Activated T-cell treated with anti-CD3 and anti-CD28 coated beads for 24 hours (primary cell): Measurements from ENCODE around the gene TGFBR2.
"Not testable (repeated sequence)": the region's sequence is repeated elsewhere in the genome, so short reads cannot be mapped to it uniquely, and the experiment has no call there.

Experiments used
- DNase-seq: peaks from one replicate; pipeline ENCODE4 v3.0.0-alpha.2; 2020; ENCODE audit warnings: low read depth

Gene TGFBR2

DNA sequence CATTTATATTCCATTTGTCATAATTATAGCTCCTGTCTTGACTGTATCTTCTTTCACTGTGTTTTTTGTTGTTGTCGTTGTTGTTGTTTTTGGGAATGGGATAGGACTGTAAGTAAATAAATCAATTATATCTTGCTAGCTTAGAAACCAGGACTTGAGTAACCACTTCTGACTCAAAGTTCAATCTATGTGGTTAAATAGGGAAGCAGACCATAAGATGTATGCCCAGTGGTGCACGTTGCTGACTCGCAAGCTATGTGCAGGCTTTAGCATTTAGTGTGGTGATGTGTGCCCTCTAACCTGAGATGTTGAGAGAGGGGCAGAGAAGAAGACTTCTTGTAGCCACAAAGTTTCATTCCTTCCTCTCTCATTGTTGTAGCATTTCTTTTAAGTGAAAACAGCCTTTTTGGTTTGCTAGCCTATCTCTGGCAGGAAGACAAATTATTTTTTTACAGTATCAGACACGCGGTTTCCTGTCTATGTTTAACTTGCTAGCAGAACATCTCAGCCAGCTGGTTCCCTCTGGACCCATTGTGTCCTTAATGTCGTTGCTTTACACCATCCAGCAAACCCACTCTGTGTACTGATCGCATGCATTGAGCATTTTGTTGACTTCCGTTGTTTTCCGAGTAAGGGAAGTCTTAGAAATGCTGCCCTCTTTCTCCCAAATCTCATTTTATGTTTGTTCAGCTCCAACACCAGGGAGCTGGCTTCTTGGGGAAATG, 52.1 kb downstream of the TGFBR2 start:
- no peak for DNase-seq

- DNase-seq: no peak
Measured at GRCh38 chr3:30659270-30660130, 53.1 kb downstream of the TGFBR2 start.

DNA sequence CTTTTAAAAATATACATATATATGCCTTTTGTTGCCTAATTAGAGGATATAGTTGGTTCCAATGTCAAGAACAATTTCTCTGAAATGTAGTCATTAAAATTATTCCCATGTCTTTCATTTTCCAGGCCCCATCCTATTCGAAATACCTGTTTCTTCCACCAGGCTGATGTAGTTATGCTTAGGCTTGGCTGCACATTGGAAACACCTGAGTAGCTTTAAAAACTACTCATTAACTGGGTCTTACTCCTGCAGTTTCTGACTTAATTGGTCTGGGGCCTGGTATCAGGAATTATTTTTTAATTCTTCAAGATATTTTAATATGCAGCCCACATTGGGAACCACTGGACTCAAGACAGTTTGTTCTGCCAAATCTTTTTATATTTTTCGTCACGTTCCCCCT, 53.7 kb downstream of the TGFBR2 start:
- DNase-seq: no peak

GRCh38 chr3:30660656-30661055, 54.3 kb downstream of the TGFBR2 start:
- DNase-seq: no peak

DNA sequence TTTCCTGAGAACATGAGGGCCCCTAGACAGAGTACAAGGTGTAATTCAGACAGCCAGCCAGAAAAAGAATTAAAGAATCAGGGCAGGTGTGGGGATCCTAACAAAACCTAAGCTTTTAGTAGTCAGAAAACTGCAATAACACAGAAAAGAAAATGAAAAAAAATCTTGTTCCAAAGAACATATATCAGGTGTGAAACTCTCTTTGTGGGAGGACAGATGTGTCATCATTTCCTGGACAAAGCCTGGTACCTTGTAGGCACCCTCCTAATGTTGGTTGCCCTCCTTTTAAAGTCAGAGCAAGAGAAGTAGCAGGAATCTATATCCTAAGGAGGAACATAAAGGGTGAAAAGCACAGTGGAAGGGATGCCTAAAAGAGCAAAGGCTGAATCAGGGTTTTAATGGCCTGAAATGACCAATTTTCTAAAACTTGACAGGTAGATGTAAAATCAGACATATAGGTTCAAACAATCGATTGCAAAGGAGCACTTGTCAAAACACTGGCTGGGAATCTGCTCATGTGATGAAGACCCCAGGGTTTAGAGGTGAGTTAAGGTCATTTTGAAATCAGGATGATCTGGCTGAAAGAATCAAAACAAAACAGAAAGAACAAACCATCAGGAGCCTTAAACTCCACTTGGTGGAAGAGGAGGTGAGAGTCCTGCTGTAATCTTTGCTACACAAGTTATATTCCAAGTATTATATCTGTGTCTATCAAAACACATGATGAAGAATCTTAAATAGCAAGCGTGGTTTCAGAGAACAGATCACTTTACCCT, 54.9 kb downstream of the TGFBR2 start:
- no peak for DNase-seq

- no peak for DNase-seq
Measured at GRCh38 chr3:30662836-30663235, 56.4 kb downstream of the TGFBR2 start.

- DNase-seq: no peak
Measured at GRCh38 chr3:30663533-30664241, 57.3 kb downstream of the TGFBR2 start.

DNA sequence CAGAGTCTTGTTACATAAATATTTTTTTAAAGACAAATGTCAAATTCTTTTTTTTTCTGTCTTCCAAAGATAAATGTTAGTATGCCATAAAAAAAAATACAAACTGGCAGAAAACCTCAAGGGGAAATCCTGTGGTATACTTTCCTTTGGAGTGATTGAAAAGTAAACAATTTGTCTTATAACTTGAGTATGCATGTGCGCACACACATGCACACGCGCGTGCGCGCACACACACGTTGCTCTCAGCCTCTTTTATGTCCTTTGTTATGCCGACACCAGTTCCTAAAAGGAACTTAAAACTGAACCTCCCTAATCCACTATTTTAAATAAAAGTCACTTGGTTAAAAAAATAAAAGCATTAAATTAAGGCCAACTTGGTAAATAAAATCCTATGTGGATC, 58.1 kb downstream of the TGFBR2 start:
- DNase-seq: no peak

DNA sequence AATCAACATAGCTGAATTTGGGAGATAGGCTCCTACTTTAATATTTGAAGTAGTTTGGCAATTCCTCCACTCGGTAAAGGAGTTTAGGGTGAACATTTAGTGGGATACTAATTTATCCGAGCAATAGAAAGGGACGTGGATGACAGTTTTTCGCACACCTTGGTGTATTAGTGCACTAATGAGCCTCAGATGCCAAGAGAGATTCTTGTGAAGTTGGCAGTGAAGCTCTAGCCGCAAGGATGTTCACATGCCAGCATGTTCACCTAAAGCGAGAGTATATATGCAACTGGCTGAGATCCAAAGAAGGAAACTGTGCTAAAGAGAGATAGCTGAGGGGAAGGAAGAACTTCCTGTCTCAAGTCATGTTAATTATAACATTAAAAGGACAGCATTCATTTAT, 58.5 kb downstream of the TGFBR2 start:
- DNase-seq: no peak

- DNase-seq: no peak
Measured at GRCh38 chr3:30665539-30665938, 59.1 kb downstream of the TGFBR2 start.

- no peak for DNase-seq
Measured at GRCh38 chr3:30666572-30667279, 60.3 kb downstream of the TGFBR2 start.

DNA sequence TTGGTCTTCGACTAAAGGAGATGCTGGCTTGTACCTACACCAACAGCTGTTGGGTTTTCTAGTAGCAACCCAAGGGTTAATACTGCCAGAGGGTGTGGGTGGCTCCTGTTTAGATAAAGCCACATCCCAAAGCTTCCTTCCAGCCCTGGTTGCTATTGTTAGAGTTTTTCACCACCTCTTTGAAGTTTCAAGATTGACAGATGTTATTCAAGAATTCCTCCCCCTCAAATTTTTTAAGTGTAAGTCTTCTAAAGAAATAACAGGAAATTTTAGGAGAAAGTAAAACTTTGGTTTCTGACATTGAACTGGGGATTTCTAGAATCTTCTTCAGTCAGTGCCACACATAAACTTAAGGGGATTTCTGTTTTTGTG, 60.9 kb downstream of the TGFBR2 start:
- DNase-seq: no peak

DNA sequence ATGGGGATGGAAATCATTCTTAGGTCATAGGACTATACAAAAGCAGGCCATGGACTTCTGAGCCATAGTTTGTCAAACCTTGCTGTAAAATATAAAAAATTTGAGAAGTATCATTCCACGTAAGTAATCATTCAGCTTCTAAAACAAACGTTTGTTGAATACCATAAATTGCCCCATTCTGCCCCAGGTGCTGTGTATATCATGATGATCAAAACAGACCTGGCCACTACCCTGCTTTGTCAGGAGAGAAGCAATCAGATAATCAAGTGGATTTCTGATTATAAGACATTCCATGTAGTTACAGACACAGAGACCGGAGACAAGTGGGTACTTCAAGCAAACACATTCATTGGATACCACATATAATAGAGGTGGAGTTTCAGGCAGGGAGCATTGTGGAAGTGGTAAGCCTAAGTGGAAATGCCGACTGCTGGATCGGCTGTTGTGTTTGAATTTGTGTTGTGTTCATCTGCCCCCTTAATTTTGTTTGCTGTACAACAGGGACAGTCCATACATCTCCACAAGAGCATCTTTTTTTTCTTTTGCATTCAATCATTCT, 61.7 kb downstream of the TGFBR2 start:
- DNase-seq: no peak

- DNase-seq: not testable (repeated sequence)
Measured at GRCh38 chr3:30669360-30669934, 63.0 kb downstream of the TGFBR2 start.

DNA sequence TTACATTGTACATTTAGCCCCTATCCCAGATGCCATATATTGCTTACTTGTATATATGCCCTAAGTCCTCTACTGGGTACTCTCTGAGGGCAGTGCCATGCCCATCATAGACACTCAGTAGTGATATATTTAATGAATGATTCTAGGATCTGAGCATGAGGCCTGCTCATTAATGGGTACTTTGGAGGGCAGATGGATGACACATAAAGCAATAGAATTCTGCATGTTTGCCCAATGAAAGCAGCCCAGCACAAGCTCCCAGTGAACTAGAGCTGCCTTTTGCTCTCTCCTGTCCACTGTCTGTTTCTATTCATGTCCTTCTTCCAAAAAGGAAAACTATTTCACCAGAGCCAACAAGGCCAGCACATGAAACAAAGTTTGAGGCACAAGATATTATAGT, 63.9 kb downstream of the TGFBR2 start:
- DNase-seq: no peak

DNA sequence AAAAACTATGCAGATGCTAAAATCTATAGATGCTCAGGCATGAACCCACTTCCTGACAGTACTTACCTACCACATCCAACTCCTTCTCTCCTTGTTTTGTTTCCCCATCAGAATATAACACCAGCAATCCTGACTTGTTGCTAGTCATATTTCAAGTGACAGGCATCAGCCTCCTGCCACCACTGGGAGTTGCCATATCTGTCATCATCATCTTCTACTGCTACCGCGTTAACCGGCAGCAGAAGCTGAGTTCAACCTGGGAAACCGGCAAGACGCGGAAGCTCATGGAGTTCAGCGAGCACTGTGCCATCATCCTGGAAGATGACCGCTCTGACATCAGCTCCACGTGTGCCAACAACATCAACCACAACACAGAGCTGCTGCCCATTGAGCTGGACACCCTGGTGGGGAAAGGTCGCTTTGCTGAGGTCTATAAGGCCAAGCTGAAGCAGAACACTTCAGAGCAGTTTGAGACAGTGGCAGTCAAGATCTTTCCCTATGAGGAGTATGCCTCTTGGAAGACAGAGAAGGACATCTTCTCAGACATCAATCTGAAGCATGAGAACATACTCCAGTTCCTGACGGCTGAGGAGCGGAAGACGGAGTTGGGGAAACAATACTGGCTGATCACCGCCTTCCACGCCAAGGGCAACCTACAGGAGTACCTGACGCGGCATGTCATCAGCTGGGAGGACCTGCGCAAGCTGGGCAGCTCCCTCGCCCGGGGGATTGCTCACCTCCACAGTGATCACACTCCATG, 65.3 kb downstream of the TGFBR2 start:
- no peak for DNase-seq

- DNase-seq: no peak
Measured at GRCh38 chr3:30672287-30672735, 65.9 kb downstream of the TGFBR2 start.

DNA sequence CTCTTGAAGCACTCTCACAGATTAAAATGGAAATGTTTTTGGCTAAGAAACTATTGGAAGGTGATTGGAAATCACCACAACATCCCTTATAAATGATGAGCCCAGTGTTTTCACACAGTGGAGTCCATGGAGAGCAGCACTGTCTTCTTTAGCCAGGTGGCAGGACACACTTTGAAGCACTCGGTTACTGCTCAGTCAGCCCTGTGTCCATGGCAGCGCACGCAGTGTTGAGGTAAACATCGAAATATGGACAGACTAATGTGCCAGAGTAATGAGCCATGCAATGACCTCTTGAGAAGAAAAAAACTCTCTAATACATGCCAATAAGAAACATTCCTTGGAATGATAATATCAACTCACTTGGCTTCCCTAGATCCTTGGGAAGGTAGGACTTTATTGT, 66.6 kb downstream of the TGFBR2 start:
- DNase-seq: no peak

DNA sequence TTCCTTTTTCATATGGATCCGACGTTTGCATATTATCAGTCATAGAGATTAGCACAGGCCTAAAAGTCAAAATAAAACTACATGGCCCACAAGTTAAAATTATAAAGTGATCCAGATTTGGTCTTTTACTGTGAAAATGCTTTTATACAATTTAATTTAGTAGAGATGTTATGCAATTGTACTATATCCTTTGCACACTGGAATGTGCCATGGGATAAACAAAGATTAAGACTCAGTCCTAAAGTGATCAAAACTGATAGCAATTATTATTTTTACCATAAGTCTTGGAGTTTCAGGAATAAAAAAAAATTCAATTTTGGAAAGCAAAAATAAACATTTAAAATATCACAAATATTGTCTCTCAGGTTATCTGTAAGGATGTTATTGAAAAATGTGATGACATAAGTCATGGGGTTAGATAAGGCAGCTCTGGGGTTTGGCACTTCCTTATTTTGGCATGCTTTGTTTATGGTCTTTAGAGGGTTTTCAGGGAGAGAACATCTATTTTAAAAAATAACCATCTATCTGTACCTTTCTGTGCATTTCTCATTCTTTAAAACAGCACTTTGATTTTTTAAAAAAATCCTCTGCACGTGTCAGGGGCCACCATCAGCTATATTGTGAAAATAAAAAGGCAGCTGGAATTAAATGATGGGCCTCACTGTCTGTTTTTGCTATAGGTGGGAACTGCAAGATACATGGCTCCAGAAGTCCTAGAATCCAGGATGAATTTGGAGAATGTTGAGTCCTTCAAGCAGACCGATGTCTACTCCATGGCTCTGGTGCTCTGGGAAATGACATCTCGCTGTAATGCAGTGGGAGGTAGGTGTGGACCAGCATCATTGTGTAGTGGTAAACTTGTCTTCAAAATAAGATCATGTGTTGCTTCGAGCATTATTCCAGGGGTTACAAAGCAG, 67.3 kb downstream of the TGFBR2 start:
- DNase-seq: no peak
